ENCODE measurements around the gene GAPVD1. TPM values are rescaled to one million over a fixed set of nuclear protein-coding genes. Genes with fewer than 3 reads are reported as not detected.

The GAPVD1 gene
- total and polyA plus RNA-seq, 2 of the 13 experiments (the other 11 are each of a cell fraction or from before 2014, with no cell fraction given), result 11.1 to 33.2 TPM

DNA sequence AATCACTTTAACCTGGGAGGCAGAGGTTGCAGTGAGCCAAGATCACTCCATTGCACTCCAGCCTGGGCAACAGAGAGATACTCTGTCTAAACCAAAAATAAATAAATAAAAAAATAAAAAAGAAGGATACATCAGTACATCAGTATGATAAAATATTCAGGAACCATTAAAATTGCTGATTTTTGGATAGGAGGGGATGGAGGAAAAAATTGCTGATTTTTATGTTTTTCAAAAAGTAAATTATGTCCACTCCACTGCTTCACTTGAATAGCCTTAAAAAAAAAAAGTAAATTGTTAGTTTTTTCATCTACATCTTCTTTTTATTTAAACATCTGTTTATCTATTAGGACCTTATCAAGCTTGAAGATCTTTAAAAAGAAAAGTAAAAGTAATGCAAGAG lies 7.4 kb upstream of the GAPVD1 start:
- peak in 1 of 2 experiments; percentile 51; a peak in 2 of 4 replicates for TF ChIP-seq MAFK (conservative IDR thresholded peaks at IDR 0.05 in 1 of 2, IDR thresholded peaks at IDR 0.05 in 1 of 2; ENCODE audit: low read length in 2 of 2)
- no peak for TF ChIP-seq SOX5 (CRISPR knock-in tag; IDR thresholded peaks at IDR 0.05; ENCODE audit: borderline replicate concordance)
- FAIRE-seq (no peak), DNase-seq (ENCODE audit: low spot score) (no peak), ATAC-seq (no peak)
- no peak overlapping the region for H3K27ac ChIP-seq (ENCODE audit: extremely low read length, insufficient read depth, low read length)
- intact Hi-C loops (cut with micrococcal nuclease; ENCODE audit: unreplicated experiment) (no loop called here), in situ Hi-C loops (cut with HindIII; ENCODE audit: extremely low pct_ligation_motif_present, low pct_unique_long_range_greater_than_20kb) (no loop called here)
- H3K27me3 ChIP-seq (ENCODE audit: control insufficient read depth in 1 of 2, insufficient read depth in 2 of 2, low read length in 2 of 2), result no peaks in the 10 kb centered on the region
- no peak overlapping the region for H3K4me2 ChIP-seq (ENCODE audit: low read depth, low read length)
- no peaks in the 10 kb centered on the region for H3K79me2 ChIP-seq (ENCODE audit: insufficient read depth, low read length)
- no peak overlapping the region for H2AFZ ChIP-seq (ENCODE audit: low read length)
- no peak overlapping the region for H3K9ac ChIP-seq (ENCODE audit: insufficient read depth, low read depth, low read length)
- CTCF ChIA-PET (ENCODE audit: low intra/inter-chr PET ratio, low total read pairs), result no interaction called here
- H4K20me1 ChIP-seq (ENCODE audit: insufficient read depth, low read length), result no peaks in the 10 kb centered on the region
- peaks cover 16% of the 10 kb centered on the region for H3K4me1 ChIP-seq (ENCODE audit: insufficient read depth, low read length)
- H3K4me3 ChIP-seq (replicated peaks in 1 of 3; ENCODE audit: insufficient read depth in 1 of 3, low read depth in 2 of 3, low read length in 3 of 3), result no peak overlapping the region
- no peaks in the 10 kb centered on the region for H3K36me3 ChIP-seq (replicated peaks in 1 of 2; ENCODE audit: control insufficient read depth in 1 of 2, insufficient read depth in 2 of 2, low read length in 2 of 2)
- H3K9me3 ChIP-seq (ENCODE audit: low read length), result no peaks in the 10 kb centered on the region
- POLR2A ChIA-PET, result interaction anchor here (3.8 kb wide), 1 partner anchor 13 kb away, joined by 27 read pairs; the partner anchor contains the start of gene HSPA5
- BruUV-seq (replicated peaks), result no TSS peak

GRCh38 chr9:125255781-125256391 lies 5.7 kb upstream of the GAPVD1 start:
- ChIA-PET CTCF (ENCODE audit: low intra/inter-chr PET ratio, low total read pairs) (interaction anchor here (1.3 to 1.5 kb wide), 2 partner anchors 106 to 119 kb away, joined by 7 to 9 read pairs; no protein-coding TSS in a partner anchor), POLR2A (interaction anchor here (1.2 to 3.8 kb wide), 2 partner anchors 12 to 14 kb away, joined by 3 to 27 read pairs; partner anchors contain the start of gene HSPA5)
- H3K27ac ChIP-seq (ENCODE audit: extremely low read length, insufficient read depth, low read length), result no peak overlapping the region
- no peak overlapping the region for H3K4me2 ChIP-seq (ENCODE audit: low read depth, low read length)
- no peaks in the 10 kb centered on the region for H3K9me3 ChIP-seq (ENCODE audit: low read length)
- 0% methylated on average over 2 of the region's 2 CpGs for WGBS (ENCODE audit: low lambda C conversion rate)
- H4K20me1 ChIP-seq (ENCODE audit: insufficient read depth, low read length), result no peaks in the 10 kb centered on the region
- no peak for FAIRE-seq
- no peaks in the 10 kb centered on the region for H3K79me2 ChIP-seq (ENCODE audit: insufficient read depth, low read length)
- ATAC-seq, result peak; percentile 83
- no TSS peak for BruUV-seq (replicated peaks)
- H3K9ac ChIP-seq (ENCODE audit: insufficient read depth, low read depth, low read length), result no peak overlapping the region
- in situ Hi-C loops (cut with HindIII; ENCODE audit: extremely low pct_ligation_motif_present, low pct_unique_long_range_greater_than_20kb), result loop anchor here (5.0 kb wide), 1 partner anchor 116 kb away; no protein-coding TSS in a partner anchor
- intact Hi-C loops (cut with micrococcal nuclease; ENCODE audit: unreplicated experiment), result loop anchor here (1.0 kb wide), 1 partner anchor 118 kb away; no protein-coding TSS in a partner anchor
- peaks cover 32% of the 10 kb centered on the region for H3K4me1 ChIP-seq (ENCODE audit: insufficient read depth, low read length)
- H3K36me3 ChIP-seq (replicated peaks in 1 of 2; ENCODE audit: control insufficient read depth in 1 of 2, insufficient read depth in 2 of 2, low read length in 2 of 2), result no peaks in the 10 kb centered on the region
- H2AFZ ChIP-seq (ENCODE audit: low read length), result no peak overlapping the region
- DNase-seq (ENCODE audit: low spot score), result peak; percentile 35
- H3K4me3 ChIP-seq (replicated peaks in 1 of 3; ENCODE audit: insufficient read depth in 1 of 3, low read depth in 2 of 3, low read length in 3 of 3), result no peak overlapping the region
- H3K27me3 ChIP-seq (ENCODE audit: control insufficient read depth in 1 of 2, insufficient read depth in 2 of 2, low read length in 2 of 2), result no peaks in the 10 kb centered on the region
- TF ChIP-seq ZFP90 (CRISPR knock-in tag; IDR thresholded peaks at IDR 0.05; ENCODE audit: borderline replicate concordance), result no peak
- TF ChIP-seq SP2 (CRISPR knock-in tag; IDR thresholded peaks at IDR 0.05), result no peak
- TF ChIP-seq CREM (IDR thresholded peaks at IDR 0.05), result no peak
- TF ChIP-seq CREM (CRISPR knock-in tag; IDR thresholded peaks at IDR 0.05), result no peak
- no peak for TF ChIP-seq MLLT10 (CRISPR knock-in tag; IDR thresholded peaks at IDR 0.05)
- no peak for TF ChIP-seq RXRA (CRISPR knock-in tag; IDR thresholded peaks at IDR 0.05)
- TF ChIP-seq ZBTB8A (CRISPR knock-in tag; IDR thresholded peaks at IDR 0.05; ENCODE audit: borderline replicate concordance, low read depth), result no peak
- TF ChIP-seq TERF1 (CRISPR knock-in tag; IDR thresholded peaks at IDR 0.05), result no peak
- TF ChIP-seq ZNF572 (CRISPR knock-in tag; IDR thresholded peaks at IDR 0.05), result no peak
- TF ChIP-seq MXI1 (IDR thresholded peaks at IDR 0.05; ENCODE audit: borderline replicate concordance, low read depth, low read length), result no peak
- TF ChIP-seq ZNF891 (CRISPR knock-in tag; IDR thresholded peaks at IDR 0.05), result no peak
- TF ChIP-seq MAFF (IDR thresholded peaks at IDR 0.05; ENCODE audit: low read depth, low read length), result peak; percentile 88
- TF ChIP-seq ZNF761 (CRISPR knock-in tag; conservative IDR thresholded peaks at IDR 0.05), result no peak
- no peak for TF ChIP-seq ELF3 (CRISPR knock-in tag; IDR thresholded peaks at IDR 0.05)
